ENCODE results near the gene MIGA1. TPM values are rescaled to one million over a fixed set of nuclear protein-coding genes. Genes with fewer than 3 reads are reported as not detected.
"Not testable (repeated sequence)": the region's sequence is repeated elsewhere in the genome, so short reads cannot be mapped to it uniquely, and the experiment has no call there.

MIGA1 gene
- total RNA-seq, 2 experiments from 2014 or later: 11.5 to 12.8 TPM

DNA sequence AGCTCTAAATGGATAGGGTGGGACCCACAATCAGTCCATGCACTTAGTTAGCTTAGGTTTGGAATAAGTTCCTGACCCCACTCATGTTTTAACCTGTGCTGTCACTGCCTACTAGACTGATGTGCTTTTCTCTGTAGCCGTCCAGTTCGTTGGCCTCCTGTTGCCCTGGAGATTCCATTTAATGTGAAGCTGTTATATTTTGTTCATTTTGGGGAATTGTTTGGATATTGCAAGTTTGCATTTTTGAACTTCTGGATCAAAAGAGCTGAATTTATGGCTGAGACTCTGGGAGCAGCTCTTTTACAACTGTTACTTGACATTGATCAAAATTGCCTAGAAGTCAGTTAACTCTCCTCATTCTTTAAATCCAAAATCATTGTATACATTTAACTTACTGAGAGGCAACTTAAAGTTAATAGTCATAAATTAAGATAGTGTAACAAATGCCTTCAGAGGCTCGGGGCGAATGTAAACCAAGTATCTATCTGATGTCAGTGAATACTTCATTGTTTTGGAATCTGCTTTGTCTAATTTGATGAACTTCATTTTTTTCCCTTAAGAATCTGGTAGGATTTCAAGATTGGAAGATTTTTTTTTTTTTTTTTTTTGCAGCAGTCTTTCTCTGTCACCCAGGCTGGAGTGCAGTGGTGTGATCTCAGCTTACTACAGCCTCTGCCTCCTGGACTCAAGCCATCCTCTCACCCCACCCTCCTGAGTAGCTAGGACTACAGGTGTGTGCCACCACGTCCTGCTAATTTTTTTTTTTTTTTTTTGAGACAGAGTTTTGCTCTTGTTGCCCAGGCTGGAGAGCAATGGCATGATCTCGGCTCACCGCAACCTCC is 38.1 kb downstream of the MIGA1 start:
- H3K27ac Mint-ChIP-seq: no peak overlapping the region
- CTCF ChIA-PET: no interaction called here
- POLR2A ChIA-PET: no interaction called here

DNA sequence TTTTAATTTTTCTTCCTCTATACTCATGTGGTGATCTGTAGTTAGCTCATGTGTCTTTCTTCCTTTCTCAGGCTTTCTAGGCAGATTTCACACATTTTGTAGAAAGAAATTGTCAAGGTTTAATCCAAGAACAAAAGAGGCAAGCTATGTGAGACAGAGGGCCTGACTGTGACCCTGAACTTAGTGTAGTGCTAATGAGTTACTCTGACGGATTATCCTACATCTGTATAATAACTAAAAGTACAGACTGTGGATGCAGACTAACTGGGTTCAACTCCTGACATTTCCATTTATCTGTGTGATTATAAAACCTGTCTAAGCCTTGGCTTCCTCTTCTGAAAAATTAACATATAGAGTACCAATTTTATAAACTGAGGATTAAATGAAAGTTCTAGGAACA is 40.7 kb downstream of the MIGA1 start:
- no peaks in the 10 kb centered on the region for H3K27me3 Mint-ChIP-seq
- ChIA-PET CTCF (no interaction called here), POLR2A (interaction anchor here (0.7 kb wide), 1 partner anchor 8 kb away, joined by 6 read pairs; no protein-coding TSS in a partner anchor)
- no peaks in the 10 kb centered on the region for H3K4me1 Mint-ChIP-seq
- H3K4me3 Mint-ChIP-seq: no peak overlapping the region
- DNase-seq: no peak
- H3K27ac Mint-ChIP-seq: no peak overlapping the region
- peaks cover 34% of the 10 kb centered on the region for H3K36me3 Mint-ChIP-seq (ENCODE audit: low read depth)
- H3K9me3 Mint-ChIP-seq: no peaks in the 10 kb centered on the region

More for the DNA sequence above, 38.1 kb downstream of the MIGA1 start:
- H3K4me1 Mint-ChIP-seq: no peaks in the 10 kb centered on the region
- DNase-seq: no peak
- H3K4me3 Mint-ChIP-seq: no peak overlapping the region
- no peaks in the 10 kb centered on the region for H3K9me3 Mint-ChIP-seq
- H3K27me3 Mint-ChIP-seq: no peaks in the 10 kb centered on the region
- H3K36me3 Mint-ChIP-seq (ENCODE audit: low read depth): peaks cover 46% of the 10 kb centered on the region

DNA sequence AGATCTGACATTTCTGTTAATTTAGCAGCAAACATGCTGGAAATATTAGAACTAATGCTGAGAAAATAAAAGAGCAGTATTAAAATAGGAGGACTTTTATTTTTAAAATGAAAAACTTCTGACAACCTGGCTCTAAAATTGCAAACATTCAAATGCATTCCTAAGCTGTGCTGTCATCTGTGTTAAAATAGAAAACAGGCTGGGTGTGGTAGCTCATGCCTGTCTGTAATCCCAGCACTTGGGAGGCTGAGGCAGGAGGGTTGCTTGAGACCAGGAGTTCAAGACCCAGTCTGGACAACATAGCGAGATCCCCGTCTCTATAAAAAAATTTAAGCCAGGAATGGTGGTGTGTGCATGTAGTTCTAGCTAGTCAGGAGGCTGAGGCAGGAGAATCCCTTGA is 44.6 kb downstream of the MIGA1 start:
- peaks cover 26% of the 10 kb centered on the region for H3K36me3 Mint-ChIP-seq (ENCODE audit: low read depth)
- ChIA-PET POLR2A (interaction anchor here (1.3 kb wide), 1 partner anchor 180 kb away, joined by 5 read pairs; the partner anchor contains the start of gene DNAJB4), CTCF (interaction anchor here (1.0 kb wide), 1 partner anchor 290 kb away, joined by 3 read pairs; no protein-coding TSS in a partner anchor)
- H3K9me3 Mint-ChIP-seq: no peaks in the 10 kb centered on the region
- peaks cover 6% of the 10 kb centered on the region for H3K4me1 Mint-ChIP-seq
- H3K4me3 Mint-ChIP-seq: no peak overlapping the region
- DNase-seq: no peak
- H3K27me3 Mint-ChIP-seq: no peaks in the 10 kb centered on the region
- no peak overlapping the region for H3K27ac Mint-ChIP-seq

DNA sequence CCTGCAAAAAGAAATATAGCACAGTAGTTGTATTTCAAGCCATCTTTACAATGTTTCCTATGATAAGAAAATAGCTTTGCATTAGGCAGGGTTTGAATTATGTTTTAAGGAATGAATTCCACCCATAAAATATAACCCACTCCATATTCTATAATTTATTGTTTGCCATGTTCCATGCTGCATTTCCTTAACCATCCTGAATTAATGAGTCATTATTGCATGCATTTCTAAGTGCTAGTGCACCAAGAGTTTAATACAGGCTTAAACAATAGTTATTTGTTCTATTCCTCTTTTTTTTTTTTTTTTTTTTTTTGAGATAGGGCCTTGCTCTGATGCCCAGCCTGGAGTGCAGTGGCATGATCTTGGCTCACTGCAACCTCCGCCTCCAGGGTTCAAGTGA is 45.2 kb downstream of the MIGA1 start:
- ChIA-PET CTCF (interaction anchor here (1.1 to 1.4 kb wide), 2 partner anchors 12 to 41 kb away, joined by 3 to 4 read pairs; no protein-coding TSS in a partner anchor), POLR2A (interaction anchor here (1.3 kb wide), 1 partner anchor 180 kb away, joined by 5 read pairs; the partner anchor contains the start of gene DNAJB4)
- Mint-ChIP-seq H3K36me3 (ENCODE audit: low read depth) (peaks cover 24% of the 10 kb centered on the region), H3K27me3 (no peaks in the 10 kb centered on the region), H3K4me3 (no peak overlapping the region), H3K9me3 (no peaks in the 10 kb centered on the region), H3K4me1 (peaks cover 6% of the 10 kb centered on the region), H3K27ac (no peak overlapping the region)
- no peak for DNase-seq

DNA sequence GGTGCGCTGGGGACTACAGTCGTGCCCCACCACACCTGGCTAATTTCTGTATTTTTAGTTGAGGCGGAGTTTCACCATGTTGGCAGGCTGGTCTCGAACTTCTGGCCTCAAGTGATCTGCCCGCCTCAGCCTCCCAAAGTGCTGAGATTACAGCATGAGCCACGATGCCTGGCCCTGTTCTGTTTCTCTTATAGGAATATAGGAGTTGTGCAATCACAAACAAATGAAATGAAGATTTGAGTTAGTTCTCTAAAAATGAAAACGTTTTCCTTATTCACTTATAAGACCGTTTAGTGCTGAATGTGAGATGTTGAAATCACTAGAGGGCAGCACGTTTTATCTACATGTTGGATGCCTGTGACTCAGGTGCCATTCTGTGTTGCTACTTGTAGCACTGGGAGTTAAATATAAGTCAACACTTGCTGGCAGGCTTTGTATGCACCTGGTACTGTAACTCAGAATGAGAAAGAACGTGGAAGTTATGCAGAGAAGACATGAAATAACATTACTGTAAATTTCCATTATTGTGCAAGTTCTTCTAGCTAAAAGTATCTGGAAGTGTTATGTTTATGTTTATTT is 45.8 kb downstream of the MIGA1 start:
- POLR2A ChIA-PET: no interaction called here
- Mint-ChIP-seq H3K4me1 (peaks cover 6% of the 10 kb centered on the region), H3K27me3 (no peaks in the 10 kb centered on the region), H3K9me3 (no peaks in the 10 kb centered on the region), H3K4me3 (no peak overlapping the region), H3K27ac (no peak overlapping the region), H3K36me3 (ENCODE audit: low read depth) (peaks cover 20% of the 10 kb centered on the region)
- CTCF ChIA-PET: interaction anchor here (1.0 to 1.7 kb wide), 4 partner anchors 12 to 289 kb away, joined by 3 to 6 read pairs (median 4); no protein-coding TSS in a partner anchor
- no peak for DNase-seq

GRCh38 chr1:77826851-77827250 is 47.4 kb downstream of the MIGA1 start:
- H3K4me1 Mint-ChIP-seq, DNase-seq, H3K4me3 Mint-ChIP-seq, H3K9me3 Mint-ChIP-seq, H3K27me3 Mint-ChIP-seq, H3K27ac Mint-ChIP-seq: not testable (repeated sequence)
- ChIA-PET POLR2A (interaction anchor here (0.6 kb wide), 1 partner anchor 89 kb away, joined by 3 read pairs; no protein-coding TSS in a partner anchor), CTCF (interaction anchor here (1.1 kb wide), 1 partner anchor 287 kb away, joined by 3 read pairs; no protein-coding TSS in a partner anchor)
- peaks cover 23% of the 10 kb centered on the region for H3K36me3 Mint-ChIP-seq (ENCODE audit: low read depth)

GRCh38 chr1:77828098-77828497 is 48.6 kb downstream of the MIGA1 start:
- Mint-ChIP-seq H3K27me3 (no peaks in the 10 kb centered on the region), H3K36me3 (ENCODE audit: low read depth) (peaks cover 24% of the 10 kb centered on the region), H3K9me3 (no peaks in the 10 kb centered on the region), H3K27ac (no peak overlapping the region), H3K4me1 (peaks cover 6% of the 10 kb centered on the region), H3K4me3 (no peak overlapping the region)
- no peak for DNase-seq
- CTCF ChIA-PET: interaction anchor here (1.1 kb wide), 1 partner anchor 286 kb away, joined by 3 read pairs; no protein-coding TSS in a partner anchor
- POLR2A ChIA-PET: interaction anchor here (0.6 kb wide), 1 partner anchor 8 kb away, joined by 6 read pairs; no protein-coding TSS in a partner anchor

GRCh38 chr1:77829851-77830250 is 50.4 kb downstream of the MIGA1 start:
- no peaks in the 10 kb centered on the region for H3K9me3 Mint-ChIP-seq
- ChIA-PET POLR2A (no interaction called here), CTCF (interaction anchor here (0.6 kb wide), 1 partner anchor 208 kb away, joined by 3 read pairs; no protein-coding TSS in a partner anchor)
- H3K4me3 Mint-ChIP-seq: no peak overlapping the region
- H3K4me1 Mint-ChIP-seq: peaks cover 6% of the 10 kb centered on the region
- no peak overlapping the region for H3K27ac Mint-ChIP-seq
- no peaks in the 10 kb centered on the region for H3K27me3 Mint-ChIP-seq
- DNase-seq: no peak
- H3K36me3 Mint-ChIP-seq (ENCODE audit: low read depth): peaks cover 24% of the 10 kb centered on the region

- H3K4me3 Mint-ChIP-seq: no peak overlapping the region
- POLR2A ChIA-PET: no interaction called here
- H3K27ac Mint-ChIP-seq: no peak overlapping the region
- H3K9me3 Mint-ChIP-seq: no peaks in the 10 kb centered on the region
- no peak for DNase-seq
- H3K27me3 Mint-ChIP-seq: no peaks in the 10 kb centered on the region
- peaks cover 22% of the 10 kb centered on the region for H3K36me3 Mint-ChIP-seq (ENCODE audit: low read depth)
- CTCF ChIA-PET: no interaction called here
- H3K4me1 Mint-ChIP-seq: peaks cover 6% of the 10 kb centered on the region
Measured at GRCh38 chr1:77830946-77831345, 51.5 kb downstream of the MIGA1 start.

DNA sequence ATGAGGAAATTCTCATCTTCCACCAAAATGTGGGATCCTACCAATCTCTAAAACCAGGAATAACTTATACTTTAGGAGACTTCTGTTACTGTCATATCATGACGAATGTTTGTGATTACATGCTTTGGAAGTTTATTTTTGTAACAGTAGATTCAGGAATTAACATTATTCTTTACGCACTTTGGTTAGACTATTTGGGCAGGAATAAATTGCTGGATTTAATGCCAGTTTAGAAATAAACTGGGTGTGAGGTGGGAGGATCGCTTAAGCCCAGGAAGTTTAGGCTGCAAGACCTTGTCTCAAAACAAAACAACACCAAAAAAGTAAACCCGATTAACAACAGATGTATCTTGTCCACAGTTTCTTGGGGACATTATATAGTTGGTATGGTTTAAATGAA is 52.1 kb downstream of the MIGA1 start:
- Mint-ChIP-seq H3K36me3 (ENCODE audit: low read depth) (peaks cover 26% of the 10 kb centered on the region), H3K9me3 (no peaks in the 10 kb centered on the region), H3K4me3 (no peak overlapping the region), H3K4me1 (peaks cover 6% of the 10 kb centered on the region), H3K27ac (no peak overlapping the region), H3K27me3 (no peaks in the 10 kb centered on the region)
- ChIA-PET POLR2A (no interaction called here), CTCF (no interaction called here)
- no peak for DNase-seq

DNA sequence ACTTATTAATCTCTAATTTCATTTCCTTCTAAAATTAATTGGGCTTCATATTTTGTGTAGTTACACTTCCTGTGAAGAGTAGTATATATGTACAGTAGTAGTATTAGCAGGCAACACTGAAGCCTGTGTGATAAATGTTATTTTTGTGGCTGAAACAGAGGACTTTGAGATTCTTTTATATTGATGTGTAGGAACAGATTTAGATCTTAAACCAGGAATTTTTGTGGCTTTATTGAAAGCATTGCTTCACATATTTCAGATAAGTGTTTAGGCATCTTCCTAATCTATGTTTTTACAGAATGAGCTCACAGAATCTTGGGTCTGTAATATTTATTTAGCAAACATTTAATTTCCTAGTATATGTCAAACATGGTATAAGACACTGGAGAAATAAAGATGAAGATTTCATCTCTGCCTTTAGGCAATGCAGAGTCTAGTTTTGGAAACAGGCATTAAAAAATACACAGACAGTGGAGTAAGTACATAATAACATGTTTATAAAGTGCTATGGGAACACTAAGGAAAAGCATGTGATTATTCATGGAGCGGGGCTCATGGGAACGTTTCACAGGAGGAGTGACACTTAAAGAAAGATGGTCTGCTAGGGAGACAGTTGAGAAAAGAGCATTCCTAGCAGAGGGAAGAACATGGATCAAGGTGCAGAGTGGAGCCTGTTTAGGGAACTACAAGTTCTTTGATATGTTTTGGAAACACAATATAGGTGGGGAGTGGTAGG is 52.7 kb downstream of the MIGA1 start:
- CTCF ChIA-PET: no interaction called here

GRCh38 chr1:77832901-77833300 is 53.5 kb downstream of the MIGA1 start:
- ChIA-PET CTCF (no interaction called here), POLR2A (no interaction called here)
- no peaks in the 10 kb centered on the region for H3K27me3 Mint-ChIP-seq
- peaks cover 17% of the 10 kb centered on the region for H3K36me3 Mint-ChIP-seq (ENCODE audit: low read depth)
- no peak overlapping the region for H3K27ac Mint-ChIP-seq
- H3K9me3 Mint-ChIP-seq: no peaks in the 10 kb centered on the region
- no peak for DNase-seq
- peaks cover 3% of the 10 kb centered on the region for H3K4me1 Mint-ChIP-seq
- no peak overlapping the region for H3K4me3 Mint-ChIP-seq

More for the DNA sequence above, 52.7 kb downstream of the MIGA1 start:
- Mint-ChIP-seq H3K4me3 (no peak overlapping the region), H3K4me1 (peaks cover 6% of the 10 kb centered on the region), H3K9me3 (no peaks in the 10 kb centered on the region), H3K36me3 (ENCODE audit: low read depth) (peaks cover 23% of the 10 kb centered on the region), H3K27me3 (no peaks in the 10 kb centered on the region), H3K27ac (no peak overlapping the region)
- POLR2A ChIA-PET: no interaction called here
- DNase-seq: no peak
